ENCODE measurements around the gene DIPK1A.

- no peak for TF ChIP-seq SUZ12 (IDR thresholded peaks at IDR 0.05; ENCODE audit: extremely low read depth, insufficient read depth, insufficient read length)
- no peak for TF ChIP-seq YY1 (IDR thresholded peaks at IDR 0.05; ENCODE audit: insufficient read depth, insufficient read length)
- no peak for TF ChIP-seq ZNF274 (IDR thresholded peaks at IDR 0.05; ENCODE audit: low read depth, low read length)
Measured at GRCh38 chr1:92886886-92887419, 74.3 kb downstream of the DIPK1A start.
